HepG2 (cell line): ENCODE results near the gene PCIF1. TPM values are rescaled to one million over a fixed set of nuclear protein-coding genes. Genes with fewer than 3 reads are reported as not detected.

Experiments
- ATAC-seq: fragments of 200-7000 bp; cut with Tn5 transposase; 3 replicates; pipeline ENCODE4 v1.9.1; 2020; ENCODE audit warnings: mild to moderate bottlenecking, moderate library complexity
- BruUV-seq: library from RNA; stranded (reverse); fragments of 400-500 nt; replicated peaks from 2 replicates; lab custom pipeline; 2021; lab: Mats Ljungman, UMichigan
- CTCF ChIA-PET: fragments of 300-600 bp; formaldehyde crosslinking; extraction: SDS; loops from one replicate; lab custom pipeline; 2021; ENCODE audit warnings: low total read pairs, inconsistent platforms, low intra/inter-chr PET ratio; lab: Yijun Ruan, JAX
- POLR2A ChIA-PET: fragments of 350-600 bp; sonication (Branson Sonifier 250); formaldehyde crosslinking; loops from one replicate; lab custom pipeline; 2020; ENCODE audit warnings: antibody characterized with exemption, inconsistent platforms; lab: Yijun Ruan, JAX
- DNase-seq: peaks from one replicate; pipeline ENCODE4 v3.0.0-alpha.2; 2015; ENCODE audit warnings: low spot score
- FAIRE-seq: peaks from 3 replicates; lab custom pipeline; 2011; peaks lifted over from hg19 to GRCh38; lab: Jason Lieb, UNC
- H2AFZ ChIP-seq: one replicate; pipeline ENCODE4 v1.6.1; 2011; ENCODE audit warnings: low read length, inconsistent platforms
- H3K27ac ChIP-seq: fragments of 300-600 bp; 3 replicates; pipeline ENCODE4 v1.8.0; 2011; ENCODE audit warnings: mixed run types, mild to moderate bottlenecking, mixed read lengths, low read length, inconsistent platforms; ENCODE audit not compliant: insufficient read depth; ENCODE audit errors: extremely low read length
- H3K27me3 ChIP-seq, 2 experiments: fragments of 200-600 bp in 1 of 2; 2 replicates in 1 of 2; 3 replicates in 1 of 2; pipeline versions ENCODE4 v1.6.0 to v1.8.0; 2011; ENCODE audit warnings: low read length in 2 of 2, mild to moderate bottlenecking in 2 of 2, moderate library complexity in 2 of 2, inconsistent platforms in 1 of 2; ENCODE audit not compliant: insufficient read depth in 2 of 2, control insufficient read depth in 1 of 2
- H3K36me3 ChIP-seq, 2 experiments: fragments of 200-600 bp in 1 of 2; replicated peaks in 1 of 2; 2 replicates in 1 of 2; 3 replicates in 1 of 2; pipeline versions ENCODE4 v1.5.1 to v1.8.0; 2011; ENCODE audit warnings: low read length in 2 of 2, inconsistent platforms in 1 of 2; ENCODE audit not compliant: insufficient read depth in 2 of 2, control insufficient read depth in 1 of 2
- H3K4me1 ChIP-seq: 2 replicates; pipeline ENCODE4 v1.5.1; 2012; ENCODE audit warnings: low read length, inconsistent platforms; ENCODE audit not compliant: insufficient read depth
- H3K4me2 ChIP-seq: 2 replicates; pipeline ENCODE4 v1.6.0; 2011; ENCODE audit warnings: low read depth, low read length, inconsistent platforms
- H3K4me3 ChIP-seq, 3 experiments: fragments of 200-600 bp in 1 of 3; sonication (generic), shearing (Covaris generic) in 1 of 3; replicated peaks in 1 of 3; 2 replicates each; pipeline ENCODE4 v1.5.1; 2011 to 2016; ENCODE audit warnings: low read length in 3 of 3, inconsistent platforms in 2 of 3, low read depth in 2 of 3, mild to moderate bottlenecking in 2 of 3, control low read depth in 1 of 3, mixed read lengths in 1 of 3; ENCODE audit not compliant: insufficient read depth in 1 of 3
- H3K79me2 ChIP-seq: one replicate; pipeline ENCODE4 v1.6.1; 2011; ENCODE audit warnings: low read length, inconsistent platforms; ENCODE audit not compliant: insufficient read depth
- H3K9ac ChIP-seq: 2 replicates; pipeline ENCODE4 v1.6.0; 2011; ENCODE audit warnings: mild to moderate bottlenecking, low read depth, low read length, inconsistent platforms; ENCODE audit not compliant: insufficient read depth
- H3K9me3 ChIP-seq: 2 replicates; pipeline ENCODE4 v1.5.1; 2012; ENCODE audit warnings: mild to moderate bottlenecking, low read length
- H4K20me1 ChIP-seq: 2 replicates; pipeline ENCODE4 v1.6.0; 2011; ENCODE audit warnings: inconsistent platforms, mild to moderate bottlenecking, low read length, moderate library complexity; ENCODE audit not compliant: insufficient read depth
- CENPBD1 ChIP-seq: sonication (generic); formaldehyde crosslinking; IDR thresholded peaks from 2 replicates; pipeline ENCODE4 v1.8.0; 2022; ENCODE audit warnings: missing genetic modification reagents, low read depth, mild to moderate bottlenecking, borderline replicate concordance
- EEA1 ChIP-seq: sonication (generic); formaldehyde crosslinking; IDR thresholded peaks from 2 replicates; pipeline ENCODE4 v1.5.1; 2020; ENCODE audit warnings: mild to moderate bottlenecking, missing genetic modification reagents, borderline replicate concordance
- EP300 ChIP-seq, 3 experiments: sonication (generic) in 1 of 3; formaldehyde crosslinking in 1 of 3; IDR thresholded peaks; 2 replicates each; pipeline versions ENCODE4 v1.5.1 to v1.6.1; 2011 to 2020; ENCODE audit warnings: low read depth in 2 of 3, low read length in 2 of 3, borderline replicate concordance in 1 of 3, improper control_type of control experiment in 1 of 3, mild to moderate bottlenecking in 1 of 3, missing genetic modification reagents in 1 of 3, moderate library complexity in 1 of 3
- FLYWCH1 ChIP-seq: sonication (generic); formaldehyde crosslinking; IDR thresholded peaks from 2 replicates; pipeline ENCODE4 v1.8.1; 2023; ENCODE audit warnings: mild to moderate bottlenecking, missing genetic modification reagents
- GABPB1 ChIP-seq: IDR thresholded peaks from 2 replicates; pipeline ENCODE4 v1.6.1; 2016; ENCODE audit warnings: mild to moderate bottlenecking, missing genetic modification reagents, moderate library complexity, missing compliant biosample characterization
- GPN1 ChIP-seq: sonication (generic); formaldehyde crosslinking; IDR thresholded peaks from 2 replicates; pipeline ENCODE4 v1.5.1; 2020; ENCODE audit warnings: missing genetic modification reagents, borderline replicate concordance
- HINFP ChIP-seq: sonication (generic); formaldehyde crosslinking; IDR thresholded peaks from 2 replicates; pipeline ENCODE4 v1.4.0; 2020; ENCODE audit warnings: low read depth, mild to moderate bottlenecking, missing genetic modification reagents
- KMT2A ChIP-seq: sonication (generic); formaldehyde crosslinking; IDR thresholded peaks from 2 replicates; pipeline ENCODE4 v1.4.0; 2020; ENCODE audit warnings: missing genetic modification reagents
- LCORL ChIP-seq, 2 experiments: fragments of 450-650 bp in 1 of 2; sonication (generic) in 1 of 2; formaldehyde crosslinking in 1 of 2; IDR thresholded peaks; 2 replicates each; pipeline versions ENCODE4 v1.5.0 to v1.6.1; 2017 to 2020; ENCODE audit warnings: antibody characterized with exemption in 1 of 2, missing genetic modification reagents in 1 of 2
- PBX2 ChIP-seq: IDR thresholded peaks from 2 replicates; pipeline ENCODE4 v1.6.1; 2016; ENCODE audit warnings: control low read depth
- PHF8 ChIP-seq: sonication (generic); formaldehyde crosslinking; IDR thresholded peaks from 2 replicates; pipeline ENCODE4 v1.5.0; 2020; ENCODE audit warnings: missing genetic modification reagents
- ZBTB33 ChIP-seq: sonication (generic); formaldehyde crosslinking; IDR thresholded peaks from 2 replicates; pipeline ENCODE4 v1.4.0; 2020; ENCODE audit warnings: missing genetic modification reagents
- ZFX ChIP-seq: sonication (generic); formaldehyde crosslinking; IDR thresholded peaks from 2 replicates; pipeline ENCODE4 v1.4.0; 2020; ENCODE audit warnings: mild to moderate bottlenecking, low read depth, missing genetic modification reagents, moderate library complexity
- ZKSCAN8 ChIP-seq: IDR thresholded peaks from 2 replicates; pipeline ENCODE4 v1.6.1; 2016; ENCODE audit warnings: borderline replicate concordance, missing genetic modification reagents, missing compliant biosample characterization
- ZNF34 ChIP-seq: sonication (generic); formaldehyde crosslinking; IDR thresholded peaks from 2 replicates; pipeline ENCODE4 v1.4.0; 2020; ENCODE audit warnings: mild to moderate bottlenecking, missing genetic modification reagents, borderline replicate concordance
- ZNF790 ChIP-seq: sonication (generic); formaldehyde crosslinking; IDR thresholded peaks from 2 replicates; pipeline ENCODE4 v1.8.0; 2022; ENCODE audit warnings: missing genetic modification reagents, mild to moderate bottlenecking, borderline replicate concordance
- WGBS: methylation state at CpG from one replicate; pipeline ENCODE4 v1.1.6; 2017; ENCODE audit warnings: low lambda C conversion rate; 5-methylcytosine and 5-hydroxymethylcytosine counted together
- in situ Hi-C: cut with HindIII; loops from 2 replicates; pipeline ENCODE4 v1.10.0; 2017; ENCODE audit warnings: low pct_unique_long_range_greater_than_20kb; ENCODE audit not compliant: extremely low pct_ligation_motif_present
- intact Hi-C: fragments of 100-400 bp; cut with micrococcal nuclease; formaldehyde crosslinking; loops from one replicate; pipeline ENCODE4 v1.10.0; 2022; ENCODE audit not compliant: unreplicated experiment
- polyA plus RNA-seq, 8 experiments: library from polyadenylated mRNA; depleted of rRNA in 3 of 8; stranded (reverse) in 7 of 8; unstranded in 1 of 8; fragments of >200 nt; fragmentation: Illumina TruSeq in 4 of 8; extraction: Trizol in 4 of 8; gene quantifications; 2 replicates each; pipeline versions ENCODE4 v1.2.1 to v1.2.3, GENCODE V29; 2011 to 2016; ENCODE audit warnings: low read depth in 4 of 8, missing spikeins in 1 of 8, mixed read lengths in 1 of 8; ENCODE audit not compliant: insufficient read depth in 1 of 8
- total RNA-seq, 5 experiments: library from RNA; depleted of rRNA; stranded (reverse); fragments of >200 nt; fragmentation: Illumina TruSeq; extraction: Trizol; gene quantifications; 2 replicates each; pipeline ENCODE4 v1.2.3, GENCODE V29; 2016; ENCODE audit warnings: low read depth in 1 of 5

Gene PCIF1
- total and polyA plus RNA-seq, 2 of the 13 experiments (the other 11 are each of a cell fraction or from before 2014, with no cell fraction given), result 20.9 to 24.4 TPM

- BruUV-seq, result no TSS peak
- Histone ChIP-seq H3K36me3 (peaks cover 23 to 37% of the 10 kb centered on the region in 2 experiments), H3K9me3 (no peaks in the 10 kb centered on the region), H3K27me3 (no peaks in the 10 kb centered on the region; a peak in 1 of 5 replicates), H3K4me3 (peak overlapping the region in 1 of 3 experiments; percentile 97; a peak in 3 of 6 replicates), H3K79me2 (peaks cover 6% of the 10 kb centered on the region), H3K4me1 (peaks cover 26% of the 10 kb centered on the region), H3K9ac (peak overlapping the region; percentile 99; the same call in 1 of the 2 replicates), H3K27ac (peak overlapping the region; percentile 98), H2AFZ (no peak overlapping the region), H4K20me1 (0 out of 2 replicates have a peak, but pooled peaks cover 2% of the 10 kb centered on the region), H3K4me2 (peak overlapping the region; percentile 89)
- CTCF ChIA-PET, result interaction anchor here (1.2 to 2.1 kb wide), 2 partner anchors 44 to 171 kb away, joined by 5 to 11 read pairs; no protein-coding TSS in a partner anchor
- ATAC-seq (peak; percentile 15), FAIRE-seq (peak; percentile 70), DNase-seq (peak; percentile 86)
- in situ Hi-C loops, result no loop called here
- POLR2A ChIA-PET, result interaction anchor here (0.8 to 4.9 kb wide), 19 partner anchors 9 to 178 kb away, joined by 3 to 67 read pairs (median 6); partner anchors contain the start of genes CTSA, DNTTIP1, NEURL2 and PCIF1
- WGBS, result 57% methylated on average over 6 of the region's 6 CpGs
- intact Hi-C loops, result loop anchor here (5.0 kb wide), 4 partner anchors 38 to 628 kb away; partner anchors contain the start of genes NCOA5 and PCIF1
- TF ChIP-seq ZKSCAN8 (CRISPR knock-in tag) (peak; percentile 41; the same call in 1 of the 2 replicates), PHF8 (CRISPR knock-in tag) (no peak), GPN1 (no peak), ZNF34 (CRISPR knock-in tag) (no peak), ZFX (CRISPR knock-in tag) (peak; percentile 35; the same call in 1 of the 2 replicates), KMT2A (CRISPR knock-in tag) (no peak; the same call in 1 of the 2 replicates), LCORL (IDR thresholded peaks at IDR 0.05) (no peak), LCORL (CRISPR knock-in tag; IDR thresholded peaks at IDR 0.05) (no peak), PBX2 (CRISPR knock-in tag) (no peak), CENPBD1 (CRISPR knock-in tag) (no peak), ZBTB33 (CRISPR knock-in tag) (no peak), EP300 (IDR thresholded peaks at IDR 0.05; ENCODE audit: low read depth in 2 of 2, low read length in 2 of 2) (no peak), EP300 (CRISPR knock-in tag; IDR thresholded peaks at IDR 0.05; ENCODE audit: borderline replicate concordance) (no peak), GABPB1 (CRISPR knock-in tag) (no peak), EEA1 (CRISPR knock-in tag) (no peak), HINFP (no peak), FLYWCH1 (CRISPR knock-in tag) (no peak), ZNF790 (CRISPR knock-in tag) (no peak)
Measured at GRCh38 chr20:45969712-45970634, 35.5 kb downstream of the PCIF1 start.
